HL-60/S4 treated with retinoic acid at 250 ng/mL for 4 days and 3 days (cell line): ENCODE measurements around the gene PLXNA4.

Experiments used
- in situ Hi-C: fragments of 300-500 bp; cut with MboI; formaldehyde crosslinking; loops from 2 replicates; pipeline ENCODE4 v1.7.0; 2022; ENCODE audit warnings: low sequenced_read_pairs

Gene PLXNA4

GRCh38 chr7:132446260-132446659 is 130.0 kb downstream of the PLXNA4 start:
- in situ Hi-C loops, result no loop called here

GRCh38 chr7:132443761-132444520 is 132.3 kb downstream of the PLXNA4 start:
- in situ Hi-C loops, result no loop called here

DNA sequence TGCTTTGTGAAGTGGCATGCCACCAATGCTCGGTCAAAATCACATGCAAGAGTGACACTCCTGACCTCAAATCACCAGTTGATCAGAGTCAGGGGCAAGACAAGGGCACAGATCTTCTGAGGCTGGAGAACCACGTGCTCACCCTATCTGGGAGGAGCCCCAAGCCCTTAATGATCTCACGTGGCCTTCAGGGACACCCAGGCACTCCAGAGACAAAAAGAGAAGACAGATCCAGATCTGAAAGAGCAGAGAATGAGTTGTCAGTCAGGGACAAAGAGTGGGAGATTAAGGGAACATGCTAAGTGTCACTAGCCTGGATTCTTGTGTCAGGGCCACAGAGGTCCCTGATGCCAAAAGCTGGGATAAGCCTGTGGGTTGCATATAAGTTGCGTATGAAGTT is 134.3 kb downstream of the PLXNA4 start:
- in situ Hi-C loops, result no loop called here

- in situ Hi-C loops, result no loop called here
Measured at GRCh38 chr7:132440151-132440550, 136.1 kb downstream of the PLXNA4 start.

DNA sequence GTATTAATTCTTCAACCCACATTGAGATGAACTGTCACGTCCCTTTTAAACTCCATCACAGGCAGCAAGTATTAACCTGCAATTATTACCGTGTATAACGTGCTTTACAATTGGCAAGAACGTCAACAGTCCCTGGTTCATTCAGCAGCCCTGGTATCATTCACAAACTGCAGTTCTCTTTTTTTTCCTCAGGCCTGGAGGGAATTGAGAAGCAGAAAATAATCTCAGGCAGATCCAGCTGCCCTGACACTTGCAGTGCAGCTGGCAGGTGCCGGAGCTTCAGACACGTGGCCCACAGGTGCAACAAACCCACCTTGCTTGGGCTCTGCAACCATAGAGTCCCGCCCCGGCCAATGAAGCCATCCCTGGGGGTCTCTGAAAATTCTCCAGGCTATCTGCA is 137.3 kb downstream of the PLXNA4 start:
- in situ Hi-C loops, result no loop called here

- in situ Hi-C loops, result no loop called here
Measured at GRCh38 chr7:132437730-132438129, 138.5 kb downstream of the PLXNA4 start.

DNA sequence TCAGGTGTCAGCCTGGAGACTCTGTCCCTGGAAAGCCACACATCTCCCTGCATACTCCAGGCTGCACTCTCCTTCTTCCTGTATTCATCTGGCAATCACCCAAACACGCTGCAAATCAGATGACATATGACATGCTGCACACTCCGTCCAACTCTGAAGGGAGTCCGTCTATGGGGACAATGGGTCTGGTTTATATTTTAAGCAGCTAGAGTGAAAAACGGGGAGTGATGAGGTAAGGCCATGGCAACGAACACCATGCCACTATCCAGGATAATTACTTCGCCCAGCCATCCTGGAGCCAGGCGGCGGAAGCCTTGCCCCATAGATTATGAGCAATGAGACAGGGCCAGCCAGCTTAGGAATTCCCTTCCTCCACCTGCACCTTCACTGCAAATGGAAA is 140.1 kb downstream of the PLXNA4 start:
- in situ Hi-C loops, result no loop called here

GRCh38 chr7:132435016-132435990 is 141.0 kb downstream of the PLXNA4 start:
- in situ Hi-C loops, result no loop called here

- in situ Hi-C loops, result no loop called here
Measured at GRCh38 chr7:132434041-132434440, 142.2 kb downstream of the PLXNA4 start.

- in situ Hi-C loops, result no loop called here
Measured at GRCh38 chr7:132433301-132433700, 143.0 kb downstream of the PLXNA4 start.

GRCh38 chr7:132430861-132431822 is 145.1 kb downstream of the PLXNA4 start:
- in situ Hi-C loops, result no loop called here

GRCh38 chr7:132430041-132430855 is 146.0 kb downstream of the PLXNA4 start:
- in situ Hi-C loops, result no loop called here

- in situ Hi-C loops, result no loop called here
Measured at GRCh38 chr7:132429181-132429580, 147.1 kb downstream of the PLXNA4 start.

GRCh38 chr7:132428247-132428919 is 147.9 kb downstream of the PLXNA4 start:
- in situ Hi-C loops, result no loop called here

DNA sequence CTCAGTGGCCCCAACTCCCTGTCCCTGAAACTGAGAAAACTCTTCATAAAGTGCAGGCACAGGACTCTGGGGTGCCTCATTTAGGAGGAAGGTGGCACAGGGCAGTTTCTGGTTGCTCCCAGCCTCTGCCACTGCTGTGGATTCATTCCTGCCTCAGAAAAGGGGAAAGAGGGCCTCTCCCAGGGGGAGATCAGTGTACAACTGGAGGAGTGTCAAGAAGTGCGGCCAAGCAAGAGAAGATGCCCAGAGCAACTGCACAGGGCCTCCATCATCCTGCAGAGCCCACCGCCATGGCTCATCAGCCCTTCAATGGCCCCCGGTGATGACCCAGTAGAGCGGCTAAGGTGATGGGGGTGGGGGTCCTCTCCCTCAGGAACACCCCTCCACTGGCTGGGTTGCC is 150.3 kb downstream of the PLXNA4 start:
- in situ Hi-C loops, result no loop called here

GRCh38 chr7:132424821-132425724 is 151.2 kb downstream of the PLXNA4 start:
- in situ Hi-C loops, result no loop called here

DNA sequence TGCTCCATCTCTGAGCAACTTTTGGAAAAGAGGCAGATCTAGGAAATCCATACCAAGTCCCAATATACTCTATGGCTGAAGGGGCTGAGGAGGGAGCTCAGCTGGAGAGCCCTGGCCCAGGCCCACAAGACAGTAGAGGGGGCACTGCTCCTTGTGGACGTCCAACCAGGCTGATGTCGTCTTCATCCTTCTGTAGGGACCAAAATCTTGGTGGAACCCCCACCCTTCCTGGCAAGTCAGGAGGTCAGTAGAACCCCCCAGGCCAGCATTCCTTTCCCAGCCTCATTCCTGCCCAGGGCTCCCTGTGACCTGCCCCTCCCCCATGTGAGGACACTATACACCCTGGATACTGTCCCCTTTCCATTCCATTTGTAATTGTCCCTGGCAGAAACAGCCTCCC is 152.0 kb downstream of the PLXNA4 start:
- in situ Hi-C loops, result no loop called here

DNA sequence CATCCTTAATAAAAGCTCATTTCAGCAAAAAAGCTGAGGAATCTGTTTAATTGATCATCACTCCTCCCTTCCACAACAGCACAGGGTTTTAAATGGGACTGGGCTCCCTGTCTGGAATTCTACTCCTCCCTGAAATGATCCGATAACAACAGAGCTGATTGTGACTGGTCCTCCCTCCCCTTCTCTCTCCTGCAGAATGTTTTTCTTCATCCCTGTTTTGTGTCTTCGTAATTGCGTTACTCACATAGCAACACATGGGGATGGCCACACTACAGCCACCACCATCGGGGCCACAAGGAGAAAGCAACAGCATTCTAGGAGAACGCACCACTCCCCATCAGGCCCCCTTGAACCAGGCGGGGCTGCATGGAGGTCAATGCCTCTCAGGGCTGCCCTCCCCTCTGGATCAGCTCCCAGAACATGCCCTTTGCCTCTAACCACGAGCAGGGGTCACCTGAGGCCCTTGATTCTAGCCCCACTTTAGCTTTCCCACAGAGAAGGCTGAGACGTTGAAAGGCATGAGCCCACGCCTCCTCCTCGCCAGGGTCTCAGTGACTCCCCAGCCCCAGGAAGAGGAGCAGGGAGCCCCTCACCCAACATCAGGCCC is 152.6 kb downstream of the PLXNA4 start:
- in situ Hi-C loops, result no loop called here
